ENCODE results near the gene ZNF891. TPM values are rescaled to one million over a fixed set of nuclear protein-coding genes. Genes with fewer than 3 reads are reported as not detected.

The ZNF891 gene
- total RNA-seq, 1 experiment from 2014 or later, result 2.2 TPM

GRCh38 chr12:133108150-133108549, 21.9 kb downstream of the ZNF891 start:
- DNase-seq (ENCODE audit: low read depth, low spot score), result no peak
- no TSS peak for BruUV-seq (replicated peaks)
- no peak for ATAC-seq
- H3K4me3 ChIP-seq (ENCODE audit: low read depth in 2 of 2, low read length in 2 of 2), result no peak overlapping the region
- in situ Hi-C loops (cut with HindIII; ENCODE audit: low pct_unique_long_range_greater_than_20kb, low sequenced_read_pairs), result no loop called here
- peaks cover 12% of the 10 kb centered on the region for H3K36me3 ChIP-seq (ENCODE audit: control insufficient read depth, insufficient read depth, low read length)
- peaks cover 86% of the 10 kb centered on the region for H3K9me3 ChIP-seq (ENCODE audit: control insufficient read depth, insufficient read depth, low read depth, low read length)
- no peaks in the 10 kb centered on the region for H3K4me1 ChIP-seq (ENCODE audit: control insufficient read depth, insufficient read depth, low read length)
- TF ChIP-seq TCF7L2 (IDR thresholded peaks at IDR 0.05; ENCODE audit: low read depth, low read length), result no peak
- TF ChIP-seq POLR2AphosphoS5 (IDR thresholded peaks at IDR 0.05; ENCODE audit: low read depth, low read length), result no peak
- no peak for TF ChIP-seq REST (IDR thresholded peaks at IDR 0.05; ENCODE audit: insufficient read depth in 1 of 2, low read depth in 2 of 2, low read length in 1 of 2)
- no peak for TF ChIP-seq CTCF (IDR thresholded peaks at IDR 0.05)
- TF ChIP-seq SIN3A (IDR thresholded peaks at IDR 0.05; ENCODE audit: borderline replicate concordance, insufficient read depth, low read depth, low read length), result no peak
- H3K27me3 ChIP-seq (ENCODE audit: control insufficient read depth, insufficient read depth, low read length), result no peaks in the 10 kb centered on the region
- CTCF ChIA-PET, result no interaction called here
- POLR2A ChIA-PET, result no interaction called here
- no peak overlapping the region for H3K27ac ChIP-seq (ENCODE audit: low read length)
- intact Hi-C loops (cut with micrococcal nuclease; ENCODE audit: unreplicated experiment), result no loop called here

- BruUV-seq (replicated peaks), result no TSS peak
- ATAC-seq, result no peak
- TF ChIP-seq TCF7L2 (IDR thresholded peaks at IDR 0.05; ENCODE audit: low read depth, low read length) (no peak), SIN3A (IDR thresholded peaks at IDR 0.05; ENCODE audit: borderline replicate concordance, insufficient read depth, low read depth, low read length) (no peak), POLR2AphosphoS5 (IDR thresholded peaks at IDR 0.05; ENCODE audit: low read depth, low read length) (no peak), REST (IDR thresholded peaks at IDR 0.05; ENCODE audit: insufficient read depth in 1 of 2, low read depth in 2 of 2, low read length in 1 of 2) (no peak)
- in situ Hi-C loops (cut with HindIII; ENCODE audit: low pct_unique_long_range_greater_than_20kb, low sequenced_read_pairs), result no loop called here
- H3K36me3 ChIP-seq (ENCODE audit: control insufficient read depth, insufficient read depth, low read length), result peaks cover 12% of the 10 kb centered on the region
- no peaks in the 10 kb centered on the region for H3K27me3 ChIP-seq (ENCODE audit: control insufficient read depth, insufficient read depth, low read length)
- ChIA-PET POLR2A (no interaction called here), CTCF (no interaction called here)
- no peak overlapping the region for H3K4me3 ChIP-seq (ENCODE audit: low read depth in 2 of 2, low read length in 2 of 2)
- no peaks in the 10 kb centered on the region for H3K4me1 ChIP-seq (ENCODE audit: control insufficient read depth, insufficient read depth, low read length)
- intact Hi-C loops (cut with micrococcal nuclease; ENCODE audit: unreplicated experiment), result no loop called here
- no peak overlapping the region for H3K27ac ChIP-seq (ENCODE audit: low read length)
- H3K9me3 ChIP-seq (ENCODE audit: control insufficient read depth, insufficient read depth, low read depth, low read length), result peaks cover 90% of the 10 kb centered on the region
- DNase-seq (ENCODE audit: low read depth, low spot score), result no peak
Observed at GRCh38 chr12:133107121-133107520, 23.0 kb downstream of the ZNF891 start.

Data from Panc1 (cell line).